Daoy (cell line): ENCODE results near the gene TINAGL1. TPM values are rescaled to one million over a fixed set of nuclear protein-coding genes. Genes with fewer than 3 reads are reported as not detected.
A peak's percentile ranks its signal among the peaks of the same experiment; 100 is the strongest.

Experiments
- DNase-seq: peaks from one replicate; pipeline ENCODE4 v3.0.0-alpha.2; 2015; ENCODE audit warnings: low read depth
- total RNA-seq: library from RNA; depleted of rRNA; stranded (reverse); fragments of >200 nt; shearing (Covaris generic); gene quantifications from 2 replicates; pipeline ENCODE4 v1.2.3, GENCODE V29; 2014; rRNA removed

Gene TINAGL1
- total RNA-seq, 1 experiment from 2014 or later: 29.9 TPM

- no peak for DNase-seq
These were observed 51.1 kb downstream of the TINAGL1 start for GRCh38 chr1:31627301-31627929.

GRCh38 chr1:31627930-31628559 lies 51.7 kb downstream of the TINAGL1 start:
- DNase-seq: no peak

DNA sequence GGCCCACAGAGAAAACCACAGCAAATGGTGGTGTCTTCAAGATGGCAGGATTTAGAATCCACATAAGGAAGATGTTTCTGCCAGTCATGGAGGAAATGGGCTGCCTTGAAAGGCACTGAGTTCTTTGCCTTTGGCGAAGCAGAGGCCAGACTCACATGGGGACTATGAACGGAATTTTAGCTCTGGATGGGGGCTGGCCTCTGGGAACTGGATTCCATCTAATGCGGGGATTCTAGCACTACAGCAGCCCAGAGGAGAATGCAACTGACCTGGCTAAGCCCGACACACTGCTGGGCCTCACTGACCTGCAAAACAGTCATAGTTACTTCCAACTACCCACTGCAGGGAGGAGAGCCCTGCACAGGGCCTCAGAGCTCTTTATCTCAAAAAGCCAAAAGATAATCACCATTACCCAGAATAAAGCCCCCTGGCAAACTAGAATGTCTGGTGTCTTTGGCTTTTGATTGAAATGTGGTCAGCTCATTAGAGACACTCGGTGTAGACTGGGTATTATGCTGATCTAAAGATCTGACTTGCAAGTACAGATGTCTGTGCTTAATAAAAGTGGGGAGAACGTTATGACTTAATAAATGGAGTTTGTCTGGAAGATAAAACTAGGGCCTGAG lies 52.7 kb downstream of the TINAGL1 start:
- DNase-seq: no peak

DNA sequence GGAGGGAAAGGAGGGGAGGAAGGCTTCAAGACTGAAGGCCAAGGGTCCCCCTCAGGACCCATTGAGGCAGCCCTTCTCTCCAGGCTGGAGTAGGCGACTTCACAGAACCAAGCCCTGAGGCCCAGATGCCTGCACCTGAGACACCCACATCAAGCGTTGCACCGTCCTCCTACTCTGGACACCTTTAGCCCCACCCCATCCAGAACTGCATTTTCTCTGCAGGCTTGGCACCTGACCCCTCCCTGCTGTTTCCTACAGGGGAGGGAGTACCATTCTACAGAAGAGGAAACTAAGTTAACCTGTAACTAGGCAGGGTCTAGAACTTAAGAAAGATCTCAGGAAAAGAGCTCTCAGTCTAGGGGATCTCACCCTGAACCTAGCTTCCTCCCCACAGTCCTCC lies 56.3 kb downstream of the TINAGL1 start:
- no peak for DNase-seq

GRCh38 chr1:31633117-31633516 lies 56.8 kb downstream of the TINAGL1 start:
- peak; percentile 35 for DNase-seq

Other genes starting within 250 kb of the TINAGL1 start
- gene FABP3, start 203.4 kb upstream of the TINAGL1 start, total RNA-seq: not detected in 2 replicates
- 3.2 and 4.1 TPM in 2 replicates for gene SERINC2, start 163.3 kb upstream of the TINAGL1 start, total RNA-seq
- not detected in 2 replicates for gene HCRTR1, start 41.2 kb downstream of the TINAGL1 start, total RNA-seq
- gene PEF1, start 68.4 kb downstream of the TINAGL1 start, total RNA-seq: 109 and 126 TPM in 2 replicates
- gene COL16A1, start 127.5 kb downstream of the TINAGL1 start, total RNA-seq: 28.7 and 38.2 TPM in 2 replicates
- gene ADGRB2, start 187.8 kb downstream of the TINAGL1 start, total RNA-seq: 4.7 and 9.4 TPM in 2 replicates
- gene SPOCD1, start 239.5 kb downstream of the TINAGL1 start, total RNA-seq: 86.6 and 92.7 TPM in 2 replicates